AG04450 (cell line): ENCODE measurements around the gene S100A1. TPM values are rescaled to one million over a fixed set of nuclear protein-coding genes. Genes with fewer than 3 reads are reported as not detected.
A peak's percentile ranks its signal among the peaks of the same experiment; 100 is the strongest.

Experiments used
- CTCF ChIA-PET: fragments of 300-600, 350-600 bp; formaldehyde crosslinking; extraction: SDS; loops from one replicate; lab custom pipeline; 2022; ENCODE audit warnings: antibody characterized with exemption, inconsistent platforms; lab: Charles Lee
- POLR2A ChIA-PET: fragments of 350-600 bp; formaldehyde crosslinking; extraction: SDS; loops from one replicate; lab custom pipeline; 2021; ENCODE audit warnings: antibody characterized with exemption, inconsistent platforms; lab: Yijun Ruan, JAX
- DNase-seq: peaks from one replicate; pipeline ENCODE4 v3.0.0-alpha.2; 2011; ENCODE audit warnings: low read depth, low spot score
- H3K27ac ChIP-seq: one replicate; pipeline ENCODE4 v1.5.1; 2012; ENCODE audit warnings: low read depth, low read length, control low read depth
- H3K27me3 ChIP-seq: one replicate; pipeline ENCODE4 v1.6.0; 2012; ENCODE audit warnings: low read length; ENCODE audit not compliant: control insufficient read depth, insufficient read depth
- H3K4me3 ChIP-seq: 2 replicates; pipeline ENCODE4 v1.5.1; 2011; ENCODE audit warnings: mild to moderate bottlenecking, low read depth, low read length, control low read depth
- H3K9me3 ChIP-seq: 2 replicates; pipeline ENCODE4 v1.5.1; 2012; ENCODE audit warnings: low read length; ENCODE audit not compliant: control insufficient read depth, insufficient read depth
- CTCF ChIP-seq: IDR thresholded peaks from 2 replicates; pipeline ENCODE4 v1.5.1; 2011; ENCODE audit warnings: low read depth, low read length, control low read depth, inconsistent platforms
- polyA plus RNA-seq: library from polyadenylated mRNA; depleted of rRNA; stranded (reverse); fragments of >200 nt; gene quantifications from 2 replicates; pipeline ENCODE4 v1.2.3, GENCODE V29; 2011

Gene S100A1
- polyA plus RNA-seq, 1 experiment = 0.21 TPM

GRCh38 chr1:153624965-153625611 lies 3.1 kb upstream of the S100A1 start:
- no peak overlapping the region for H3K27ac ChIP-seq
- ChIA-PET CTCF (interaction anchor here (3.7 kb wide), 1 partner anchor 55 kb away, joined by 57 read pairs; no protein-coding TSS in a partner anchor), POLR2A (no interaction called here)
- no peak for DNase-seq
- H3K4me3 ChIP-seq = no peak overlapping the region
- TF ChIP-seq CTCF = no peak
- H3K9me3 ChIP-seq = no peaks in the 10 kb centered on the region; the same call in 1 of the 2 replicates
- H3K27me3 ChIP-seq = no peaks in the 10 kb centered on the region

GRCh38 chr1:153626477-153626903 lies 1.7 kb upstream of the S100A1 start:
- no peak for DNase-seq
- CTCF ChIA-PET = interaction anchor here (1.1 to 3.7 kb wide), 13 partner anchors 7 to 132 kb away, joined by 4 to 80 read pairs (median 10); partner anchors contain the start of genes S100A14, S100A16 and S100A6

GRCh38 chr1:153626904-153627714 lies 1.1 kb upstream of the S100A1 start, which contains the start of gene S100A13:
Gene S100A13, minus strand, starts transcription at chr1:153627505. Its CDS starts 1,033 bp downstream, at chr1:153626472.
- CTCF ChIA-PET = interaction anchor here (0.6 to 3.7 kb wide), 32 partner anchors 8 to 295 kb away, joined by 3 to 80 read pairs (median 6); partner anchors contain the start of genes S100A14, S100A16, S100A6 and SNAPIN
- peak; percentile 92 for DNase-seq
- Histone ChIP-seq H3K9me3 (no peaks in the 10 kb centered on the region), H3K27ac (peak within 1 kb of the TSS; percentile 92), H3K27me3 (no peaks in the 10 kb centered on the region), H3K4me3 (peak within 1 kb of the TSS; percentile 80)
- POLR2A ChIA-PET = interaction anchor here (0.5 to 3.4 kb wide), 31 partner anchors 8 to 367 kb away, joined by 3 to 46 read pairs (median 4); partner anchors contain the start of genes RPS27, S100A14, S100A16 and S100A6
- TF ChIP-seq CTCF = peak; percentile 78

More at GRCh38 chr1:153626477-153626903, 1.7 kb upstream of the S100A1 start:
- no peaks in the 10 kb centered on the region for H3K27me3 ChIP-seq
- no peak for TF ChIP-seq CTCF
- POLR2A ChIA-PET = interaction anchor here (0.6 to 3.4 kb wide), 16 partner anchors 9 to 364 kb away, joined by 3 to 46 read pairs (median 8); partner anchors contain the start of genes RPS27, S100A14, S100A16 and S100A6
- peak overlapping the region; percentile 92 for H3K27ac ChIP-seq
- H3K4me3 ChIP-seq = peak overlapping the region; percentile 80
- H3K9me3 ChIP-seq = no peaks in the 10 kb centered on the region

- Histone ChIP-seq H3K27me3 (no peaks in the 10 kb centered on the region), H3K4me3 (no peak overlapping the region), H3K27ac (no peak overlapping the region), H3K9me3 (no peaks in the 10 kb centered on the region; the same call in 1 of the 2 replicates)
- CTCF ChIA-PET = interaction anchor here (0.9 to 3.5 kb wide), 9 partner anchors 10 to 277 kb away, joined by 4 to 80 read pairs (median 8); partner anchors contain the start of genes S100A14, S100A16 and SNAPIN
- DNase-seq = no peak
- no peak for TF ChIP-seq CTCF
- POLR2A ChIA-PET = interaction anchor here (1.7 to 3.4 kb wide), 4 partner anchors 11 to 61 kb away, joined by 5 to 46 read pairs (median 26); partner anchors contain the start of genes S100A14 and S100A16
Observed at GRCh38 chr1:153628638-153629342, 556 bp downstream of the S100A1 start.
